HEK293 (cell line): ENCODE data around the gene GARIN5B.

ENCODE experiments used
- CTCF ChIA-PET: fragments of 350-600 bp; formaldehyde crosslinking; extraction: SDS; loops from one replicate; lab custom pipeline; 2021; ENCODE audit warnings: antibody characterized with exemption; lab: Yijun Ruan, JAX
- POLR2A ChIA-PET: fragments of 300-600 bp; formaldehyde crosslinking; extraction: SDS; loops from one replicate; lab custom pipeline; 2020; ENCODE audit warnings: antibody characterized with exemption, inconsistent platforms; lab: Yijun Ruan, JAX
- H3K27ac ChIP-seq: fragments of 200-500 bp; sonication (Bioruptor generic); 2 replicates; pipeline ENCODE4 v1.5.1; 2014; ENCODE audit warnings: low read depth, low read length, control low read depth, inconsistent platforms; ENCODE audit errors: extremely low read depth
- H3K36me3 ChIP-seq, 2 experiments: fragments of 200-500 bp in 1 of 2; sonication (Bioruptor generic) in 1 of 2; 1 replicate in 1 of 2; 2 replicates in 1 of 2; pipeline ENCODE4 v1.5.1; 2014 to 2017; ENCODE audit warnings: inconsistent platforms in 2 of 2, low read length in 2 of 2; ENCODE audit not compliant: control insufficient read depth in 2 of 2, insufficient read depth in 1 of 2
- H3K4me1 ChIP-seq: fragments of 200-500 bp; sonication (Bioruptor generic); 2 replicates; pipeline ENCODE4 v1.5.1; 2014; ENCODE audit warnings: mild to moderate bottlenecking, low read length, inconsistent platforms; ENCODE audit not compliant: control insufficient read depth, insufficient read depth
- H3K4me3 ChIP-seq: 2 replicates; pipeline ENCODE4 v1.5.1; 2011; ENCODE audit warnings: low read depth, mild to moderate bottlenecking, control low read depth, low read length, moderate library complexity
- H3K9me3 ChIP-seq: fragments of 200-500 bp; sonication (Bioruptor generic); 2 replicates; pipeline ENCODE4 v1.5.1; 2014; ENCODE audit warnings: low read depth, low read length, inconsistent platforms; ENCODE audit not compliant: control insufficient read depth, insufficient read depth
- HOXC10 ChIP-seq: sonication (generic); formaldehyde crosslinking; IDR thresholded peaks from 2 replicates; pipeline ENCODE4 v1.8.1; 2023; ENCODE audit warnings: mild to moderate bottlenecking, missing genetic modification reagents
- IKZF3 ChIP-seq: fragments of 450-650 bp; IDR thresholded peaks from 2 replicates; pipeline ENCODE4 v1.5.0; 2018; ENCODE audit warnings: missing biosample characterization, mild to moderate bottlenecking, missing genetic modification characterization, moderate library complexity
- MEIS1 ChIP-seq: sonication (generic); formaldehyde crosslinking; IDR thresholded peaks from 2 replicates; pipeline ENCODE4 v1.8.1; 2022; ENCODE audit warnings: missing genetic modification reagents, mild to moderate bottlenecking, borderline replicate concordance
- MZF1 ChIP-seq: fragments of 450-650 bp; formaldehyde crosslinking; IDR thresholded peaks from 2 replicates; pipeline ENCODE4 v1.5.1; 2017; ENCODE audit warnings: missing biosample characterization, missing genetic modification characterization, borderline replicate concordance
- PBX3 ChIP-seq: sonication (generic); formaldehyde crosslinking; IDR thresholded peaks from 2 replicates; pipeline ENCODE4 v1.8.1; 2022; ENCODE audit warnings: mild to moderate bottlenecking, moderate library complexity, missing genetic modification reagents
- ZBTB20 ChIP-seq: fragments of 450-650 bp; formaldehyde crosslinking; IDR thresholded peaks from 2 replicates; pipeline ENCODE4 v1.5.1; 2016; ENCODE audit warnings: missing biosample characterization, missing genetic modification characterization
- ZFP41 ChIP-seq: fragments of 450-650 bp; formaldehyde crosslinking; IDR thresholded peaks from 2 replicates; pipeline ENCODE4 v1.5.1; 2016; ENCODE audit warnings: missing biosample characterization, missing genetic modification characterization, borderline replicate concordance
- ZNF112 ChIP-seq: fragments of 450-650 bp; formaldehyde crosslinking; IDR thresholded peaks from 2 replicates; pipeline ENCODE4 v1.5.0; 2017; ENCODE audit warnings: missing biosample characterization, missing genetic modification characterization
- ZNF121 ChIP-seq: fragments of 450-650 bp; formaldehyde crosslinking; IDR thresholded peaks from 2 replicates; pipeline ENCODE4 v1.5.1; 2016; ENCODE audit warnings: missing biosample characterization, missing genetic modification characterization
- ZNF157 ChIP-seq: fragments of 450-650 bp; formaldehyde crosslinking; IDR thresholded peaks from 2 replicates; pipeline ENCODE4 v1.5.1; 2016; ENCODE audit warnings: missing biosample characterization, missing genetic modification characterization
- ZNF19 ChIP-seq: fragments of 450-650 bp; formaldehyde crosslinking; IDR thresholded peaks from 2 replicates; pipeline ENCODE4; 2016; ENCODE audit warnings: missing biosample characterization, missing genetic modification characterization, low read depth
- ZNF202 ChIP-seq: fragments of 450-650 bp; formaldehyde crosslinking; IDR thresholded peaks from 2 replicates; pipeline ENCODE4 v1.5.1; 2016; ENCODE audit warnings: missing biosample characterization, missing genetic modification characterization, borderline replicate concordance
- ZNF239 ChIP-seq: fragments of 450-650 bp; formaldehyde crosslinking; IDR thresholded peaks from 2 replicates; pipeline ENCODE4 v1.5.1; 2016; ENCODE audit warnings: missing biosample characterization, missing genetic modification characterization
- ZNF302 ChIP-seq: fragments of 450-650 bp; formaldehyde crosslinking; IDR thresholded peaks from 2 replicates; pipeline ENCODE4 v1.5.1; 2016; ENCODE audit warnings: missing biosample characterization, missing genetic modification characterization, low read depth
- ZNF366 ChIP-seq: fragments of 450-650 bp; formaldehyde crosslinking; conservative IDR thresholded peaks from 2 replicates; pipeline ENCODE4 v1.5.1; 2016; ENCODE audit warnings: missing biosample characterization, missing genetic modification characterization
- ZNF398 ChIP-seq: fragments of 450-650 bp; formaldehyde crosslinking; IDR thresholded peaks from 2 replicates; pipeline ENCODE4 v1.5.1; 2017; ENCODE audit warnings: missing biosample characterization, missing genetic modification characterization
- ZNF501 ChIP-seq: fragments of 450-650 bp; formaldehyde crosslinking; IDR thresholded peaks from 2 replicates; pipeline ENCODE4 v1.5.1; 2016; ENCODE audit warnings: missing biosample characterization, missing genetic modification characterization
- ZNF510 ChIP-seq: fragments of 450-650 bp; formaldehyde crosslinking; IDR thresholded peaks from 2 replicates; pipeline ENCODE4 v1.5.1; 2018; ENCODE audit warnings: mild to moderate bottlenecking, missing genetic modification characterization, missing biosample characterization; ENCODE audit not compliant: insufficient replicate concordance
- ZNF518A ChIP-seq: fragments of 450-650 bp; formaldehyde crosslinking; conservative IDR thresholded peaks from 2 replicates; pipeline ENCODE4 v1.5.1; 2016; ENCODE audit warnings: low read depth, missing biosample characterization, missing genetic modification characterization
- ZNF621 ChIP-seq: fragments of 450-650 bp; formaldehyde crosslinking; IDR thresholded peaks from 2 replicates; pipeline ENCODE4 v1.5.1; 2017; ENCODE audit warnings: missing biosample characterization, missing genetic modification characterization
- ZNF670 ChIP-seq: fragments of 450-650 bp; formaldehyde crosslinking; IDR thresholded peaks from 2 replicates; pipeline ENCODE4 v1.5.1; 2016; ENCODE audit warnings: missing biosample characterization, missing genetic modification characterization, low read depth
- ZNF792 ChIP-seq: fragments of 450-650 bp; formaldehyde crosslinking; IDR thresholded peaks from 2 replicates; pipeline ENCODE4 v1.5.1; 2016; ENCODE audit warnings: missing biosample characterization, missing genetic modification characterization
- ZSCAN18 ChIP-seq: fragments of 450-650 bp; formaldehyde crosslinking; IDR thresholded peaks from 2 replicates; pipeline ENCODE4 v1.5.1; 2016; ENCODE audit warnings: missing biosample characterization, missing genetic modification characterization

GARIN5B gene

GRCh38 chr19:55322204-55322885, 40.7 kb downstream of the GARIN5B start:
- ChIA-PET CTCF (interaction anchor here (0.9 to 6.6 kb wide), 3 partner anchors 20 to 182 kb away, joined by 3 to 41 read pairs (median 5); no protein-coding TSS in a partner anchor), POLR2A (interaction anchor here (0.7 to 3.3 kb wide), 3 partner anchors 10 to 17 kb away, joined by 3 to 21 read pairs (median 4); partner anchors contain the start of gene KMT5C)
- TF ChIP-seq ZNF501 (no peak), ZNF202 (tag by site-specific recombination) (no peak), MZF1 (tag by site-specific recombination) (no peak), ZNF670 (no peak), ZNF302 (no peak), ZNF112 (no peak), ZSCAN18 (tag by site-specific recombination) (no peak), ZNF121 (tag by site-specific recombination) (no peak), ZBTB20 (tag by site-specific recombination) (no peak), ZNF366 (tag by site-specific recombination) (no peak), ZNF621 (no peak), ZNF792 (tag by site-specific recombination) (no peak), ZFP41 (tag by site-specific recombination) (no peak), PBX3 (CRISPR knock-in tag) (no peak)
- Histone ChIP-seq H3K4me1 (no peaks in the 10 kb centered on the region), H3K4me3 (no peak overlapping the region), H3K27ac (no peak overlapping the region), H3K9me3 (no peaks in the 10 kb centered on the region), H3K36me3 (no peaks in the 10 kb centered on the region)

- H3K4me3 ChIP-seq = no peak overlapping the region
- H3K36me3 ChIP-seq = no peaks in the 10 kb centered on the region
- ChIA-PET POLR2A (interaction anchor here (0.8 to 3.3 kb wide), 7 partner anchors 9 to 86 kb away, joined by 3 to 21 read pairs (median 4); partner anchors contain the start of genes KMT5C, PPP6R1 and UBE2S), CTCF (interaction anchor here (0.7 to 6.6 kb wide), 7 partner anchors 18 to 518 kb away, joined by 3 to 41 read pairs (median 3); partner anchors contain the start of gene KMT5C)
- no peaks in the 10 kb centered on the region for H3K4me1 ChIP-seq
- H3K27ac ChIP-seq = no peak overlapping the region
- H3K9me3 ChIP-seq = no peaks in the 10 kb centered on the region
- TF ChIP-seq ZNF398 (tag by site-specific recombination) = no peak
- no peak for TF ChIP-seq MEIS1 (CRISPR knock-in tag)
- no peak for TF ChIP-seq ZNF510 (tag by site-specific recombination)
- TF ChIP-seq PBX3 (CRISPR knock-in tag) = no peak
- no peak for TF ChIP-seq ZNF157
- no peak for TF ChIP-seq ZNF518A (tag by site-specific recombination)
- no peak for TF ChIP-seq ZNF19 (tag by site-specific recombination)
- no peak for TF ChIP-seq HOXC10
- no peak for TF ChIP-seq IKZF3
- TF ChIP-seq ZNF621 = no peak
- no peak for TF ChIP-seq ZNF239 (tag by site-specific recombination)
Observed at GRCh38 chr19:55321466-55322137, 41.5 kb downstream of the GARIN5B start.
